GM12801 (cell line): Measurements from ENCODE around the gene SH3TC2.

Experiments used
- TF ChIP-seq, protein P1 (sequence below): IDR thresholded peaks from one replicate; pipeline ENCODE4 v1.5.1; 2011; ENCODE audit warnings: control low read depth; ENCODE audit not compliant: insufficient read length; ENCODE audit errors: extremely low read depth

The SH3TC2 gene

DNA sequence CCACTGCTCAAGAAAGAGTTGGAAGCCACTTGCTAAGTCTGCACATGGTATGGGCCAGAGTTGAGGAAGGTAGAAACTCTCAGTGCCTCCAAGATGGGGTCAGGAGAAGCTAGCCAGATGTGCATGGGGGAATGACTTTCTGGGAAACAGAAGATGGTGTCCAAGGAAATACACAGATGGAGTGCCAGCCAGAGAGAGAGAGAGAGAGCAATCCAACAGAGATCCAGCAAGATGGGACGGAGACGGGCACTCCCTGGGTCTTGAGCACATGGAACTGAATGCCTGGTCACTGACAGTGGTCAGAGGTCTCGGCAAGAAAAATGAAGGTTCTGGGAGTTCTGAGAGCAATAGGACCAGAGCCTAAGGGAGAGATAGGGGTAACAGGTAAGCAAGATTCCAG is 82.1 kb downstream of the SH3TC2 start:
- TF ChIP-seq, protein P1, sequence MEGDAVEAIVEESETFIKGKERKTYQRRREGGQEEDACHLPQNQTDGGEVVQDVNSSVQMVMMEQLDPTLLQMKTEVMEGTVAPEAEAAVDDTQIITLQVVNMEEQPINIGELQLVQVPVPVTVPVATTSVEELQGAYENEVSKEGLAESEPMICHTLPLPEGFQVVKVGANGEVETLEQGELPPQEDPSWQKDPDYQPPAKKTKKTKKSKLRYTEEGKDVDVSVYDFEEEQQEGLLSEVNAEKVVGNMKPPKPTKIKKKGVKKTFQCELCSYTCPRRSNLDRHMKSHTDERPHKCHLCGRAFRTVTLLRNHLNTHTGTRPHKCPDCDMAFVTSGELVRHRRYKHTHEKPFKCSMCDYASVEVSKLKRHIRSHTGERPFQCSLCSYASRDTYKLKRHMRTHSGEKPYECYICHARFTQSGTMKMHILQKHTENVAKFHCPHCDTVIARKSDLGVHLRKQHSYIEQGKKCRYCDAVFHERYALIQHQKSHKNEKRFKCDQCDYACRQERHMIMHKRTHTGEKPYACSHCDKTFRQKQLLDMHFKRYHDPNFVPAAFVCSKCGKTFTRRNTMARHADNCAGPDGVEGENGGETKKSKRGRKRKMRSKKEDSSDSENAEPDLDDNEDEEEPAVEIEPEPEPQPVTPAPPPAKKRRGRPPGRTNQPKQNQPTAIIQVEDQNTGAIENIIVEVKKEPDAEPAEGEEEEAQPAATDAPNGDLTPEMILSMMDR = no peak

DNA sequence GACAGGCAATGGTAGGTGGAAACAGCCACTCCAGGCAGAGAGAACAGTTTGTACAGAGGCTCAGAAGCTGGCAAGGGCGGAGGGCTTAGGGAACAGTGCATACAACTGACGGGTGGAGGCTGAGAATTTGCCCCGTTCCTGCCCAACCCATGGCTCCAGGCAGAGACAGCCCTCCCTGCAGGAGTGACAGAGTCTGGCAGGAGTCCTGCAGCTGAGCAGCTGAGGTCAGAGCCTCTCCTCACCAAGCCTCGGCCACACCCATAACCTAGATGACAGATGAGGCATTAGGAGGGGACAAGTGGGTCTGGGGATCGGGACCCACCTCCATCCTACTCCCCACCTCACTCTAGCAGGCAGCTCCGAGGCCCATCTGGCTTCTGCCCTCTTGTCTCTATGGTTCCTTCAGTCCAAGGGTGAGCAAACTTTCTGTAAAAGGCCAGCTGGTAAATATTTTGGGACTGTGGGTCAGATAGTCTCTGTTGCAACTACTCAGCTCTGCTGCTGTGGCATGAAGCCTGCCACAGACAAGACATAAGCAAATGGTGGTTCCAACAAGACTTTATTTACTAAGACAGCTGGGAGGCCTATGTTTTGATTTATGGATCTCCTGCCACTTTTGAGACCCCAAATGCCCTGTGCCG is 83.7 kb downstream of the SH3TC2 start:
- TF ChIP-seq, protein P1 = no peak

DNA sequence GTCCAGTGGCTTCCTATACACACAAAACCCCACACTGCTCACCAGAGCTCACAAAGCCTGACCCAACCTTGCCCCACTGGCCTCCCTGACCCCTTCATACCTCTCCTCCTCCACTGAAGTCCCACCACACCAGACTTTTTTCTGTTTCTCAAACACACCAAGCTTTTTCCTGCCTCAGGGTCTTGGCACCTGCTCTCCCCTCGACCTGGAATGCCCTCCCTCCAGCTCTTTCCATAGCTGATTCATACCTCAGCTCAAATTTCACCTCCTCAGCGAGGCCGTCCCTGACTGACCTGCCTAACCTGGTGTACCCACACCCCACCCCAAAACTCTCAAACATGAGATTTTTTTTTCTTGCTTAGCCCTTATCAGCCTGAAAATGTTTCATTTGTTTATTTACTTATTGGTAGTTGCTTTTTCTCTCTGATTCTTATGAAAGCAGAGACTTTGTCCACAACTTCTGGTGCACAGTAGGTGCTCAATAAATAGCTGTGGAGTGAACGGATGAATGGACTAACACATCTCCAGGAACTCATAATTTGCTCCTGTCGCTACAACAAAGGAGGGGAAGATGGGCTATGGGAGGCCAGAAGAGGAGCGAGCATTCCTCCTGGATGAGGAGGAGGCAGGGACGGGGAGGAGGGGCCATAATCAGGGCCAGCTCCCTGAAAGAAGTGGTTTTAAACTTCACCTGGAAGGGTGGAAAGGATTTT is 84.3 kb downstream of the SH3TC2 start:
- TF ChIP-seq, protein P1 = no peak

DNA sequence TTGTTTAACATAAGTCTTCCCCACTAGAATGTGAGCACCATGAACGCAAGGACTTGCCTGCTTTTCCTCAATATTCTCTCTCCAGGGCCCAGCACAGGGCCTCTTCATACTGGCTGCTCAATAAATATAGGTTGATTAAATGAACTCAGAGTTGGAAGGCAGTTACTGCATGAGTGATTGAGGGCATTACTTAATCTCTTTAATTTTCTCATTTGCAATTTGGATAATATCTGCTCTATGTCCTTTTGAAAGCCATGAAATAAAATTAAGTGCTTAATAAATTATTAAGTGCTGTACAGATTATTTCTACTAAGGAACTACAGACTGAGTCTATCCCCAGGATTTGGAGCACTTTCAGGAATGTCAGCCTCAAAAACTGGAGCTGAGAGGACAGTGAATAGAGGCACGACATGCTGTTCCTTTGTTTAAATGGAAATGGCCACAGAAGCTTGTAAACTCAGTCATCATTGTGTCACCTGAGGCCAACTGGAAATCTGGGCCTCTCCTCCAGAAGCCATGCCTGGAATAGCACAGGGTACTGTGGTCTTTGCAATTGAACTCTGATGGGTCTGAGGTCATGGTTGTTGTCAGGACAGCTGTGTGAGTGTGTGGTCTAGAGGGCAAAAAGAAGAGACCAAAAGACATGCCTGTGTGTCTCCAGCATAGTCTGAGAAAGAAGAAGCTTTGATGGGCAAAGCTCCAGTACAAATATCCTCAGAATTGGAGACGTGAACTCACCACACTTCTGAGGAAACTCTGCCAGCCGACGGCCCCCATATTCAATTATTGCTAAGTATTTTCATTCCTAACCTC is 86.1 kb downstream of the SH3TC2 start:
- TF ChIP-seq, protein P1 = no peak

DNA sequence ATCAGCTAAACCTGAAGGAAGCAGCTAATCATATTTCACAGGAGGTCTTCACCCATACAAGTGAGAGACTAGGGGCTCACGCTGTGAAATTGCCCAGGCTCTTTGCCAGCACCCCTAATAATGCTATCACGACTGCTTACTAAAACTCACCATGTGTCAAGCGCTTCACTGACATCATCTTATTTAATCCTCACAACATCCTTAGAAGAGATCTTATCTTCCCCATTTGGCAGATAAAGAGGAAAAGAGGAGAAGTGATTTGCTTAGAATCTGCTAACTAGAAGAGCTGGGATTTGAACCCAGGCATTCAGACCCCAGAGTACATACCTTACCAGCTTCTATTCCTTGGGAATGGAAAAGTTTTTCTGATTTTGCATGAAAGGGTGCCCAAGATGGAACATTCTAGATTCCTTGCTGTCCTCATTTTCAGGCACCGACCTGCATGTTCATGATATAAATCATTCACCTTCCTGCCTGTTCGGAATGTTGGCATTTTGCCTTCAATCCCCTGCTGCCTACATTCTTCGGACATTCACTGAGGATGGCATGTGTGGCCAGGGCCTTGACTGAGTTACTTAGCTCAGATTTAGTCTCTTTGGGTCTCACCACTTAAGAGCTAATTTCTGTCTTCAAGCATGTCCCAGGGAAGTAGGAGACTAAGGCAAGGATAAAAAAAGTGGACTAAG is 88.1 kb downstream of the SH3TC2 start:
- TF ChIP-seq, protein P1 = no peak

DNA sequence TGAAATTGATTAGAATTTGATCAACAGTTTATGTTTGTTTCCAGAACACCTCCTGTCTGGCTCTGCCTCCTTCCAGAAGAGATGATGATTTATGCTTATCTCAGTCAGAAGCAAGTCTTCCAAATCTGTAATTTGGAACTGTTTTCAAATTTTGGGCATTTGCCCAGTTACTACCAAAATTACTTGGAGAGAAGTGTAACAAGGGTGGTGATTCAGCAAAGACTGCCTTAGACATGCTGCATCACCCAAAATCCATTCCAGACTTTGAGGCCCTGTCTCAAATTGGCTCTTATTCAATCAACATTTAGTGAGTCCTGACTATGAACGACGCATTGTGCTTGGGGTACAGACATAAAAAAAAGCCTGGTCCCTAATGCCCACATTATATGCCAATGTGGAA is 89.4 kb downstream of the SH3TC2 start:
- TF ChIP-seq, protein P1 = no peak

DNA sequence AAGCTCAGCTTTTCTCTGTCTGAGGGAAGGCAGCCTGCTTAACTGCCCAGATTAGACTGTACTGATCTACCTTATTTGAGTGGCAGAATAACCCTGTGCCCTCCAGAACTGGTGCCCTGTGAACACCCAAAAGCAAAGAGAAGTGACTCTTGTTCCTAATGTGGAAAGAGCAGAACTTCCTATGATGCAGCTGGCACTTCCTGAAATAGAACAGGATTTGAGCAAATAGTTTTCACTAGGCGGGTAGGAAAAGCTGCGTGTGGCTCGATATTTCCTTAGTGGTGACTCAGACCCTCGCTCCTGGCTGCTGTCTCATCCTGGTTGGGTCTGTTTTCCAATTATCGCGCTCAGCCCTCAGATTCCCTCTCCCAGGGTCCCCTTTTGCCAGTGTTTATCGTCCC is 89.9 kb downstream of the SH3TC2 start:
- TF ChIP-seq, protein P1 = no peak
